ENCODE measurements around the gene PCSK4.
"Not testable (repeated sequence)": the region's sequence is repeated elsewhere in the genome, so short reads cannot be mapped to it uniquely, and the experiment has no call there.

The PCSK4 gene

GRCh38 chr19:1522838-1523237 is 32.7 kb upstream of the PCSK4 start:
- in situ Hi-C loops (cut with MboI; ENCODE audit: low sequenced_read_pairs), result no loop called here

GRCh38 chr19:1522061-1522460 is 31.9 kb upstream of the PCSK4 start:
- in situ Hi-C loops (cut with MboI; ENCODE audit: low sequenced_read_pairs), result no loop called here

GRCh38 chr19:1521636-1522035 is 31.5 kb upstream of the PCSK4 start:
- in situ Hi-C loops (cut with MboI; ENCODE audit: low sequenced_read_pairs), result no loop called here

GRCh38 chr19:1520203-1520780 is 30.1 kb upstream of the PCSK4 start:
- in situ Hi-C loops (cut with MboI; ENCODE audit: low sequenced_read_pairs), result no loop called here

GRCh38 chr19:1519802-1520201 is 29.7 kb upstream of the PCSK4 start:
- in situ Hi-C loops (cut with MboI; ENCODE audit: low sequenced_read_pairs), result not testable (repeated sequence)

- in situ Hi-C loops (cut with MboI; ENCODE audit: low sequenced_read_pairs), result no loop called here
These were observed 28.3 kb upstream of the PCSK4 start for GRCh38 chr19:1518471-1518870.

GRCh38 chr19:1516395-1516753 is 26.2 kb upstream of the PCSK4 start:
- in situ Hi-C loops (cut with MboI; ENCODE audit: low sequenced_read_pairs), result no loop called here

- in situ Hi-C loops (cut with MboI; ENCODE audit: low sequenced_read_pairs), result no loop called here
These were observed 25.0 kb upstream of the PCSK4 start for GRCh38 chr19:1514986-1515721.

- in situ Hi-C loops (cut with MboI; ENCODE audit: low sequenced_read_pairs), result no loop called here
These were observed 24.1 kb upstream of the PCSK4 start for GRCh38 chr19:1514295-1514661.

GRCh38 chr19:1513499-1514294 is 23.5 kb upstream of the PCSK4 start:
- in situ Hi-C loops (cut with MboI; ENCODE audit: low sequenced_read_pairs), result no loop called here

GRCh38 chr19:1512671-1513498 is 22.7 kb upstream of the PCSK4 start, which contains the start of gene ADAMTSL5:
Gene ADAMTSL5, minus strand, starts transcription at chr19:1513019. Its CDS starts 2,076 bp downstream, at chr19:1510943.
- in situ Hi-C loops (cut with MboI; ENCODE audit: low sequenced_read_pairs), result no loop called here

- in situ Hi-C loops (cut with MboI; ENCODE audit: low sequenced_read_pairs), result no loop called here
These were observed 21.5 kb upstream of the PCSK4 start for GRCh38 chr19:1511318-1512317.

GRCh38 chr19:1510807-1511206 is 20.7 kb upstream of the PCSK4 start:
- in situ Hi-C loops (cut with MboI; ENCODE audit: low sequenced_read_pairs), result no loop called here

- in situ Hi-C loops (cut with MboI; ENCODE audit: low sequenced_read_pairs), result no loop called here
These were observed 20.3 kb upstream of the PCSK4 start for GRCh38 chr19:1510442-1510806.

- in situ Hi-C loops (cut with MboI; ENCODE audit: low sequenced_read_pairs), result no loop called here
These were observed 19.7 kb upstream of the PCSK4 start for GRCh38 chr19:1509602-1510441.

- in situ Hi-C loops (cut with MboI; ENCODE audit: low sequenced_read_pairs), result no loop called here
These were observed 18.3 kb upstream of the PCSK4 start for GRCh38 chr19:1508507-1508856.

GRCh38 chr19:1507763-1508506 is 17.8 kb upstream of the PCSK4 start:
- in situ Hi-C loops (cut with MboI; ENCODE audit: low sequenced_read_pairs), result no loop called here

GRCh38 chr19:1507192-1507660 is 17.1 kb upstream of the PCSK4 start:
- in situ Hi-C loops (cut with MboI; ENCODE audit: low sequenced_read_pairs), result no loop called here

All from HL-60/S4 (cell line).